DMS 273 (cell line): ENCODE measurements around the gene MIEF1.

ENCODE experiments used
- DNase-seq: peaks from one replicate; lab custom pipeline; 2025; ENCODE audit not compliant: unreplicated experiment; lab: John Stamatoyannopoulos, UW

Gene MIEF1

DNA sequence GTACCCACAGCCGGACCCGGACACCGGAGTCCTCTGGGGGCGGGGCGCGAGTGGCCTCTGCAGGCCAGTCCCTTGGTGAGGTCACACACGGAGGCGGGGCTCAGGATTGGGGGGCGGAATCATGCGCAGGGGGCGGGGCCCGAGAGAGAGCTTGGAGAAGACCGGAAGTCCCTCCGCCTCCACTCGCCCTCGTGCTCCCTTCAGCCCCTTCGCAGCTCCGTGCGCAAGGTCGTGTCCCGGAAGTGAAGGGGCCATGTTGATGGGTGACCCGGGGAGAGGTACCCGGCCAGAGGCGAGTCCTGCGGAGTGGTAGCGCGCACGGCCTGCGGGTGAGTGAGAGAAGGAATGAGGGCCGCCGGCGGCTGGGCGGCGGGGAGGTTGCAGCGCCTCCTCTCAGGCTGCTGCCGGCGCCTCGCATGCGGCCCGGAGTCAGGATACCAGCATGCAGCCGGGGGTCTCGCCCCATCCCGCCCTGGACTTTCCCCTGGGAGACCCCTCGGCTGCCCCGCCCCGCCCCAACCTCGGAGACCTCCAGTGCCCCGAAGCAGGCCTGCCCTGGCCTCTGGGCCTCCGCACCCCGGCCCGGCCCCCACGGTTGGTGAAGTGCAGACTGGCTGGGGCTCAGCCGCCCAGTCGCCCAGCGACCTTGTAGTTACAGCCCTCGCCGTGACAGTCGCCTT is at the start of gene MIEF1:
TSS of gene MIEF1 (plus strand) at position 182 of the 680 bp plus-strand sequence. CDS start 9,005 bp downstream, outside the sequence.
- DNase-seq, result peak; percentile 96

DNA sequence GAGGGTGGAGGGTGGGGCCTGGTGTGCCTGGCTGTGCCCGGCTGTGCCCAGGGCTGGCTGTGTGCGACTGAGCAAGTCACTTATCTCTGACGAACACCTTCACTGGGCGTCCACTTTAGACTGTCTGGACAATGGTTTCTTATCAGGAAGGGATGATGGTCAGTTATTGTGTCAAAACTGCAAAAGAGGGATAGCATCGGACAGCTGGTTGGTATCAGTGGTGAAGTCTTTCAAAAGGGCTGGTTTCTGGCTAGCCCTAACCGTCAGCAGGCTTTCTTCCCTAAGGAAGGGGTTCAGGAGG is 49.4 kb upstream of the MIEF1 start:
- no peak for DNase-seq

DNA sequence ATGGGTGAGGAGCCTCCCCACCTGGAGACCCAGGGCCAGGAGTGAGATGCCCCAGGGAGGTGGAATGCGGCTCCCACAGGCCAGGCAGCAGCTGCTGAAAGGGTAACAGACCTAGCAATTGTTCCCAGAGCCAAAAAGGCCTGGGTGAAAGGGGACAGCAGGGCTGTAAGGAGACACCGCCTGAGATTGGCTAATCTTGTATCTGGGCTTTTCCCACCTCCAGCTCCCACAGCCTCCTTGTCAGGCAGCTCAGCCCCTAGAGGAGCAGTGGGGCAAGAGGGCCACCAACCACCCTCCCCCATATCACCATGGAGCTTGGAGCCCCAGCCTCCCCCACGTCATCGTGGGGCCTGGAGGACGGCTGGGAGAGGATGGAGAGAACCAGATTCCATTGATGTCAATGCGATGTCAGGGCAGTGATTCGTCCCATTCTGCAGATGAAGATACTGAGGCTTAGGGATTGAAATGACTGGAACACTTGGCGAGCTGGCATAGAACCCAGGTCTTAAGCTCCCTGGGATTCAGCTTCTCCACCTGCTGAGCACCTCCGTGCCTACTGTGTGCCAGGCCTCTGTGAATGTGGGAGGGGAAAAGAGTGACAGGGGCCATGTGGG is 48.2 kb upstream of the MIEF1 start:
- peak; percentile 70 for DNase-seq

- peak; percentile 25 for DNase-seq
Measured at GRCh38 chr22:39454385-39454871, 47.7 kb upstream of the MIEF1 start.

- peak; percentile 44 for DNase-seq
Measured at GRCh38 chr22:39456522-39457197, 45.4 kb upstream of the MIEF1 start, which contains the start of gene MGAT3. Gene MGAT3, plus strand, starts transcription at chr22:39457012. Its CDS starts 30,336 bp downstream, at chr22:39487348.

GRCh38 chr22:39457198-39457555 is 44.9 kb upstream of the MIEF1 start:
- DNase-seq, result peak; percentile 44

GRCh38 chr22:39457556-39458443 is 44.3 kb upstream of the MIEF1 start:
- DNase-seq, result peak; percentile 32

DNA sequence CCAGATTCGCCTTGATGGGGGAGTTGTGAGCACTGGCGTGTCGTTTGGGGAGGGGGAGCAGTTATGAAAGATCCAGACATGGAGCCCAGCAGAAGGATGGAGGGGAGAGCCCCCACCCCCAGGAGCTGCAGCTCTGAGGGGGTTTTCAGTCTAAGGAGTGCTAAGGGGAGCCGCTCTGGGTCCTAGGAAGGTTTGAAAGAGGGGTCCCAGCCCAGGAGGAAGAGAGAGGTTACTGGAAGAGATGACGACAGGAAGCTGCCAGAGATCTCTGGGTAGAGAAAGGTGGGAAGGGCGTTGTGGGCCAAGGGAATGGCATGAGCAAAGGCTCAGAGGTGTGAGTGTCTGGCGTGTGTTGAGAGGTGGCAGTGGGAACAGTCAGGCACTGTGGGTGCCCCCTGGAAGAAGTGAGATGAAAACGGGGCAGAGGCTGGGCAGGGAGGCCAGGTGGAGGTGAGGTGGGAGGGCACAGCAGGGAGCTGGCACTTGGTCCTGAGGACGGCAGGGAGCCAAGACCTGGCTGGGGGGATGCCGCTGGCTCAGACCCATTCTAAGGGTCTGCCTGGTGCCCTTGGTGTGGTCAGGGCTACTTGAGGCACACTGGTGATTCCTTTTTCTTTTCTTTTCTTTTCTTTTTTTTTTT is 43.5 kb upstream of the MIEF1 start:
- no peak for DNase-seq

DNA sequence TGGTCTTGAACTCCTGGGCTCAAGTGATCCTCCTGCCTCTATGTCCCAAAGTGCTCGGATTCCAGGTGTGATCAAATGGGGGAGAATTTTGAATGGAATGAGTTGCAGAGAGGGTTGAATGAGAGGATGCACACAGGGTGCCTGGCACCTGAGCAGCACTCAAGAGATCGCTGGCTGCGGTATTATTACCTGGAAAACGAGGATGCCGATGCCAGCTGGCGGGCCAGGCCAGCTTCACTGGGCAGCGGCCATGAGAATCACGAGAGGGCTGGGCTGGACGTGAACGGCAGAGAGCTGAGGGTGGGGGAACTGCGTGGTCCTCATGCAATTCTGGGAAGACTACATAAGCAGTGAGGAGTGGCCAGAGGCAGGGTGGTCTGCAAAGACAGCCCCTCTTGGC is 42.4 kb upstream of the MIEF1 start:
- DNase-seq, result no peak

DNA sequence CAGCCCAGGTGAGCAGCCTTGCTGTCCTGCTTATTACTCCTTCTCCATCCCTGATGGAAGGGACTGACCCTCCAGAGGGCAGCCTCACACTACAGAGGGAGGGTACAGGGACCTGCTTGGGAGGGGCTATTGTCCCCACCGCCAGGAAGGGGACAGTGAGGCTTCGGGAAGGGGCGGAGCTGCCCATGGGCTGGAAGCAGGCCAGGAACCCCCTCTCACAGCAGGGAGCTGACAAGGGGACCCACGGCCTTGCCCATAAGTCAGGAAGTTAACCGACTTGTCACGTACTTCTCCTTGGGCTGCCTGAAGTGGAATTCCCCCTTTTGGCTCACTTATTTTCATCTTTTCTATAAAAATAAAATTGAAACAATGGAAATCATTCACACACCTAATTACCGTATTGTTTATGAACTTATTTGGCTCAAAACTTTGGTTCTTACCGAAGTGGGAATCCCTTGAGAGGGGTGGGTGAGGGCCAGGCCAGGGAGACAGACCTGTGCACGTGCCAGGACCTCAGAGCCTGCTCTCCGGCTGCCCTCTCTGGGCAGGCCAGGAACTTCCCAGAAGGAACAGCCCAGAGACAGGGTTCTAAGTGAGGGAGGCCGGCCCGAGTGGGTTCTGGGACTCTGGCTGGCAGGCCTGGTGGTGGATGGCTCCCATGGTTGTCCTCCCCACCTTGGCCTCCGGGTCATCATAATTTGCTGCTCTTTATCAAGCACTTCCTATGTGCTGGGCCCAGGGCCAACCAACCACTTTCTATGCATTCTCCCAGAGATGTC is 39.5 kb upstream of the MIEF1 start:
- DNase-seq, result no peak

DNA sequence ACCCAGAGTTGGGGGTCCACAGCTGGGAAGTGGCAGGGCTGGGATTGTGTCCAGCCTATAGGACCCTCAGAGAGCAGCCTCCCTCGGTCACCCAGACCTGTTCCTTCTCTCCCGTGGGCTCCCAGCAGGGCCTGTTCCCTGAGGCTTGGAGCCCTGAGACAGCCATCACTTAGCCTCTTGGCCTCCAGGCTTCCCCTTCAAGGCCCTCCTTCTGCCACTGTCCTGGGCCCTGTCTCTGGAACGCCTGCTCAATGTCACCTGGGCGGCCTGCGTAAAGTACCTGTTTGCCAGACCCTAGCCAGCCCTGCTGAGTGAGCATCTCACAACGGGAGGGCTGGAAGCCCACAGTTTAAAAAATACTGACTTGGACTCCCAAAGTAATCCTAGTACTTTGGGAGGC is 38.8 kb upstream of the MIEF1 start:
- no peak for DNase-seq

- DNase-seq, result no peak
Measured at GRCh38 chr22:39463931-39464390, 38.1 kb upstream of the MIEF1 start.

- DNase-seq, result no peak
Measured at GRCh38 chr22:39466228-39467006, 35.7 kb upstream of the MIEF1 start.

- no peak for DNase-seq
Measured at GRCh38 chr22:39467390-39467895, 34.6 kb upstream of the MIEF1 start.

DNA sequence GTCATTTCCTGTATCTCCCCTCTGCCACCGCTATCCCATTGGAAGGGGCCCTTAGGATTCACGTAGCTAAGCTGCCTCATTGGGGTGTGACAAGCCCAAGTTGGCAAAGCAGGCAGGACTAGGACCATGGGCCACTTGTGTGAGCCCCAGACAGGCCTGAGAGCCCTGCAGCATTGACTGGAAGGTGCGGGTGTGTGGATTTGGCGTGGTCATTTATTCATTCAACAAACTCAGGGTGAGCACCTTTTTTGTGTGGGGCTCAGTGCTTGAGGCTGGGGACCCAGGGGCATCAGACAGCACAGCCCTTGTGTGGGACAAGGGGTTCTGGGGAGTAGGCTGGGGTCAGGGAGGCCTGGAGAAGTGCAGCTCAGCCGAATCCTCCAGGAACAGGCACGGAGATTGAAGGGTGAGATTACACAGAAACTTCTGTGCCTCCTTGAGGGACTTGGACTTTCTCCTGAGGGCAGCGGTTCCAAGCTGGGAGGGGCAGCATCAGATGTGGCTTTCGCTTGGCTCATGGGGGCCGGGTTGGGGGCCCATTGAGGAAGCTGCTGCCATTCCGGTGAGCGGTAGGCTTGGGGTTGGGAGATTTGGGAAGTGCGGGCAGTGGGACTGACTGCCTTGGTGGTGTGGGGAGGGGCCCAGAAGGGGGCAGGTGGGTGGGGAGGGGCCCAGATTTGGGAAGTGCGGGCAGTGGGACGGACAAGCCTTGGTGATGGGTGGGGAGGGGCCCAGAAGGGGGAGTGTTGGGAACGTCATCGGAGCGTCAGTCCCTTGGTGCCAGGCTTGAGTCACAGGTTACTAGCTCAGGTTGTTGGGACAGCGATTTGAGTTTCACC is 33.4 kb upstream of the MIEF1 start:
- DNase-seq, result no peak

DNA sequence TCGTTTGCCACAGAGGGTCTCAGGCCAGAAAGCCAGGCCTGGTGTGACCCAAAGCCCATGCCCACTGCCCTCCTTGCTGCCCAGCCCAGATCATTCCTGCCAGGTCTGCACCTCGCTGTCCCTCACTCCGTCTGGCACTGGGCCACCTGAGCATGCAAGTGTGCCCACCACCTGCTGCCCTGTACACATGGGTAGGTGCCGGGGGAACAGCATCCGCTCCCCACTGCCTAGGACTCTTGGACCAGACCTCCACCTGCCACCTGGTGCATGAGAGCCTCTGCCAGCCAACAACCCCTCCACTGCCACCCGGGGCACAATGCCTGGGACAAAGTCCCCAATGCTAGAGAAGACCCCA is 32.8 kb upstream of the MIEF1 start:
- no peak for DNase-seq

- no peak for DNase-seq
Measured at GRCh38 chr22:39469681-39470450, 32.2 kb upstream of the MIEF1 start.
